Sigmoid colon (tissue), 4 donors: ENCODE measurements around the gene IGSF21.

ENCODE experiments used
- CTCF ChIP-seq, 4 experiments: fragments of 450-650 bp in 3 of 4; fragments of 200-600 bp in 1 of 4; IDR thresholded peaks; one replicate each; pipeline ENCODE4 v1.5.1; 2016 to 2019; ENCODE audit warnings: antibody characterized with exemption in 4 of 4, mild to moderate bottlenecking in 3 of 4, moderate library complexity in 2 of 4
- POLR2A ChIP-seq, 2 donors: fragments of 450-650 bp; IDR thresholded peaks; one replicate each; pipeline ENCODE4 v1.6.1; 2016; ENCODE audit warnings: antibody characterized with exemption in 2 of 2, mild to moderate bottlenecking in 2 of 2, moderate library complexity in 2 of 2
- POLR2AphosphoS5 ChIP-seq, 4 donors: sonication (generic); formaldehyde crosslinking; IDR thresholded peaks; one replicate each; pipeline ENCODE4 v1.6.1; 2017; ENCODE audit warnings: antibody characterized with exemption in 4 of 4

DNA sequence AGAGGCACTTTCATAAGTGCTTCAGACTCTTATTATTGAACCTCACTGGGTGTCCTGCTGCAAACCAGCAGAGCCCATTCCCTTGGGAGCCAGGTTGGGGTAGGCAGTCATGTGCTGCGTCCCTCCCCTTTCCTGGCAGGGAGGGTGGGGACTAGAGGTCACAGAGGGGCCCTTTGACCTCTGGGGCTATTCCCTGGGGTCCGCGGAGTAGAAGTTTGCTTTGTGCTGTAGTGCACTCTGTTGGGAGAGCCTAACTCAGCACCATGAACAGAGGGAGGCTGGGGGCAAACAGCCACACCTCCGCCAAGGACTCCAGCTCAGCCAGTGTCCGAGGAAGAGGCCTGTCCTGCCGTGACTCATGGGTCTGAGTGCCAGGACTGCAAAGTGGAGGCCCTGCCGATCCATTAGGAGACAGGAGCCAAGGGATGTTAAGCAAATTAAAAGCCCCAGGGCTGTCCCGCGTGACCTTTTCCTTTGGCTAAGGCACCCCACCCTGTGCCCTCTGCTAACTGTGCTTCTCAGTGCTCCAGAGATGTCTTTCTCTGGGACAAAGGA lies 3.0 kb upstream of the IGSF21 start:
- TF ChIP-seq CTCF (IDR thresholded peaks at IDR 0.05) (no peak), POLR2A (IDR thresholded peaks at IDR 0.05) (no peak), POLR2AphosphoS5 (IDR thresholded peaks at IDR 0.05) (no peak)
